Epithelial cell of esophagus (primary cell): ENCODE measurements around the gene TCFL5.

ENCODE experiments used
- DNase-seq: peaks from one replicate; pipeline ENCODE4 v3.0.0; 2010; ENCODE audit warnings: low read depth
- H3K4me3 ChIP-seq: 2 replicates; pipeline ENCODE4 v1.5.1; 2011; ENCODE audit warnings: mild to moderate bottlenecking, low read length, control low read depth
- CTCF ChIP-seq: IDR thresholded peaks from 2 replicates; pipeline ENCODE4 v1.5.1; 2011; ENCODE audit warnings: low read depth, mild to moderate bottlenecking, low read length, control low read depth, inconsistent platforms; ENCODE audit not compliant: insufficient read depth; ENCODE audit errors: missing control alignments

Gene TCFL5

GRCh38 chr20:62861726-62862336, at the start of gene TCFL5:
TCFL5 (minus strand) TSS chr20:62861822; CDS start chr20:62861670, 152 bp downstream.
- DNase-seq: peak; percentile 89
- no peak for TF ChIP-seq CTCF
- peak within 1 kb of the TSS; percentile 54 for H3K4me3 ChIP-seq

GRCh38 chr20:62910777-62911497, 49.3 kb upstream of the TCFL5 start:
- H3K4me3 ChIP-seq: no peak overlapping the region
- DNase-seq: no peak
- TF ChIP-seq CTCF: no peak

DNA sequence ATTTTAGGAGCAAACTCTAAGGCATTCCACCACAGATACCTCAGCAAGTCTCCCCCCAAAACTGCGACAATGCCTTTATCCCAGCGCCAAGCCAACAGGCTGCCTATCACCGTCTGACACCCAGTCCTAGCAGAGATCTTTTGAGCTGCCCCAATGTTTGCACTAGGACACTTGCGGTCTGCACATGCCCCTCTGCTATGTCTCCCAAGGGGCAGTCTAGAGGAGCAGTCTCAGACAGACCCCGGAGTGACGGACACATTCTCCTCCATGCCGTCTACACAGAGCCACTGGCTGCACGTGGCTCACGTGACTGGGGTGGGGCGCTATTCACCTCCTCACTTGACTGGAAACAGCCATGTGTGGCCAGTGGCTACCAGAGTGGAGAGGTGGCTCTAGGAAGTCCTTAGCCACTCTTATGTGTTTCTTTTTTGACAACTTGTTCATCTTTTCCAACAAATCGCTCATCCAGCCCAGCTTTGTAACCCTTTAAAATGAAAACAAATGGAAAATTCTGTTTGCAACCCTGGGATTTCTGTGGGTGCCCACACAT, 48.7 kb upstream of the TCFL5 start:
- no peak for DNase-seq
- no peak for TF ChIP-seq CTCF

DNA sequence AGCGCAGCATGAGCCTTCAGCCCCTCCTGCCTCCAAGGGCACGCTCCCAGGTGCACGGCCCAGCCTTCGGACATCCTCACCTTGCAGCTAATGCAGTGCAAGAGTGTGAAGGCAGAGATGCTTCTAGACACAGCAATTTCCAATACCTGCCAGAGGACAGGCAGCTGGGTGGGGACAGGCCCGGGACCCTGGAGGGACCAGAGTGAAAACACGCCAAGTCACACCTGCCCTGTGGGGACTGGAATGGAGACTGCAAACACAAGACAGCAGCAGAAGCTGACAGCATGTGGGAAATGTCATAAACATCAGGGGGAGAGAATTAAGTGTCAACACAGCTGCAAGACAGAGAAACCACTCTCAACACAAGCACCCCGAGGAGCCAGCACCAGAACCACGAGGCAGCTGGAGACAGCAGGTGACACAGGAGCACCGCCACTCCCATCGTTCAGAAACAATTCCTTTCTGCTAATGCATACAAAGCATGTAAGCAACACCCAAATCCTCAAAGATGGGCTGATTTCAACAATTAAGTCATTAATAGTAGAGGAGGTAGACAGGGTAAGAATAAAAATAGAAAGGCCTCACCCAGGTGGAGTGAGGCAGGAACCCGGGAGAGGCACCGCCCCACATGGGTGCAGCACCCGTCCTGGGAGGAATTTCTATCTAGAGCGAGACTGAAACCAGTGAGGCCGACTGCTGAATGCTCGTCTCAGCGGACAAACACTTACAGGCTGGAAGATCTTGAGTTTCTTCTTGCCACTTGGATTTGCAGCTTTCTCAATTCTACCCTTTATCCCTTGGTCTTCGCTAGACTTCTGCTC, 47.6 kb upstream of the TCFL5 start:
- no peak overlapping the region for H3K4me3 ChIP-seq

More for the DNA sequence above, 48.7 kb upstream of the TCFL5 start:
- no peak overlapping the region for H3K4me3 ChIP-seq

GRCh38 chr20:62907384-62908317, 46.0 kb upstream of the TCFL5 start:
- no peak for DNase-seq
- H3K4me3 ChIP-seq: no peak overlapping the region
- peak; percentile 50 for TF ChIP-seq CTCF

More for the DNA sequence above, 47.6 kb upstream of the TCFL5 start:
- DNase-seq: no peak
- TF ChIP-seq CTCF: no peak
